IMR-90 (cell line): Measurements from ENCODE around the gene ASTN2.

Source experiments
- BHLHE40 ChIP-seq: fragments of 150-350 bp; IDR thresholded peaks from 2 replicates; pipeline ENCODE4 v1.6.1; 2016; ENCODE audit warnings: mild to moderate bottlenecking, low read depth, low read length
- CEBPB ChIP-seq: IDR thresholded peaks from 2 replicates; pipeline ENCODE4 v1.6.1; 2012; ENCODE audit warnings: low read depth, low read length, improper control_type of control experiment
- FOS ChIP-seq: fragments of 150-350 bp; IDR thresholded peaks from 2 replicates; pipeline ENCODE4 v1.6.1; 2016; ENCODE audit warnings: low read depth, low read length
- MAFK ChIP-seq: IDR thresholded peaks from 2 replicates; pipeline ENCODE4 v1.6.1; 2012; ENCODE audit warnings: low read depth, low read length, improper control_type of control experiment
- MAZ ChIP-seq: IDR thresholded peaks from 2 replicates; pipeline ENCODE4 v1.6.1; 2012; ENCODE audit warnings: low read depth, mild to moderate bottlenecking, low read length, improper control_type of control experiment, moderate library complexity, borderline replicate concordance
- MXI1 ChIP-seq: IDR thresholded peaks from 2 replicates; pipeline ENCODE4 v1.6.1; 2012; ENCODE audit warnings: low read depth, mild to moderate bottlenecking, low read length, moderate library complexity, borderline replicate concordance
- NFE2L2 ChIP-seq: fragments of 150-350 bp; IDR thresholded peaks from 2 replicates; pipeline ENCODE4 v1.6.1; 2016; ENCODE audit warnings: low read depth, mild to moderate bottlenecking, low read length
- POLR2A ChIP-seq: IDR thresholded peaks from 2 replicates; pipeline ENCODE4 v1.6.1; 2012; ENCODE audit warnings: mild to moderate bottlenecking, low read depth, low read length
- RCOR1 ChIP-seq: IDR thresholded peaks from 2 replicates; pipeline ENCODE4 v1.6.1; 2012; ENCODE audit warnings: mild to moderate bottlenecking, low read length, improper control_type of control experiment; ENCODE audit not compliant: insufficient replicate concordance
- RFX5 ChIP-seq: IDR thresholded peaks from 2 replicates; pipeline ENCODE4 v1.8.0; 2012; ENCODE audit warnings: low read depth, mild to moderate bottlenecking, low read length, moderate library complexity
- TF ChIP-seq, protein P1 (sequence below): conservative IDR thresholded peaks from 2 replicates; pipeline ENCODE4 v1.5.1; 2012; ENCODE audit warnings: mild to moderate bottlenecking, low read depth, low read length, improper control_type of control experiment

DNA sequence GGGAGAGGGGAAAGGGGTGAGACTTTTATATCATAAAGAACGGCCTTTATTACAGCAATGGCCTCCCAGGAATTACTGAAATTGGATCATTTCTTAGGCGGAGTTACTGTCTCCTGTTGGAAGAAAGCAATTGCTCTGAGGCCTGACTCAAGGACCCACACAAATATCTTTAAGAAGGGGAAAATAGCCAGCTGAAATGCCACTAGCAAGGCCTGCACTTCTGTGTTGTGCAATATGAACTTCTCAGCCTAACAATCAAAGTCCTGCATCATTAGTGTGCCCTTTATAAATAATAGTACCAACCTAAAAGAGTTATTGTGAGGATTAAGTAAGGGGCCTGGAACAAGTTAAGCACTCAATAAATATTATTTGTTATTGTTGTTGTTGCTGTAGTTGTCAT is 757.9 kb downstream of the ASTN2 start:
- TF ChIP-seq, protein P1, sequence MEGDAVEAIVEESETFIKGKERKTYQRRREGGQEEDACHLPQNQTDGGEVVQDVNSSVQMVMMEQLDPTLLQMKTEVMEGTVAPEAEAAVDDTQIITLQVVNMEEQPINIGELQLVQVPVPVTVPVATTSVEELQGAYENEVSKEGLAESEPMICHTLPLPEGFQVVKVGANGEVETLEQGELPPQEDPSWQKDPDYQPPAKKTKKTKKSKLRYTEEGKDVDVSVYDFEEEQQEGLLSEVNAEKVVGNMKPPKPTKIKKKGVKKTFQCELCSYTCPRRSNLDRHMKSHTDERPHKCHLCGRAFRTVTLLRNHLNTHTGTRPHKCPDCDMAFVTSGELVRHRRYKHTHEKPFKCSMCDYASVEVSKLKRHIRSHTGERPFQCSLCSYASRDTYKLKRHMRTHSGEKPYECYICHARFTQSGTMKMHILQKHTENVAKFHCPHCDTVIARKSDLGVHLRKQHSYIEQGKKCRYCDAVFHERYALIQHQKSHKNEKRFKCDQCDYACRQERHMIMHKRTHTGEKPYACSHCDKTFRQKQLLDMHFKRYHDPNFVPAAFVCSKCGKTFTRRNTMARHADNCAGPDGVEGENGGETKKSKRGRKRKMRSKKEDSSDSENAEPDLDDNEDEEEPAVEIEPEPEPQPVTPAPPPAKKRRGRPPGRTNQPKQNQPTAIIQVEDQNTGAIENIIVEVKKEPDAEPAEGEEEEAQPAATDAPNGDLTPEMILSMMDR: no peak
- TF ChIP-seq BHLHE40: no peak
- TF ChIP-seq MAZ: no peak
- no peak for TF ChIP-seq MXI1
- no peak for TF ChIP-seq POLR2A
- TF ChIP-seq CEBPB: peak; percentile 57; the same call in 1 of the 2 replicates
- no peak for TF ChIP-seq RCOR1
- TF ChIP-seq MAFK: no peak
- no peak for TF ChIP-seq RFX5
- TF ChIP-seq NFE2L2: no peak
- TF ChIP-seq FOS: no peak
